Mesothelial cell of epicardium (in vitro differentiated cells): ENCODE results near the gene PTPRG. TPM values are rescaled to one million over a fixed set of nuclear protein-coding genes. Genes with fewer than 3 reads are reported as not detected.

Source experiments
- DNase-seq, 2 experiments: peaks; one replicate each; pipeline ENCODE4 v3.0.0; 2021; ENCODE audit warnings: low spot score in 2 of 2; ENCODE audit not compliant: unreplicated experiment in 2 of 2
- H3K27ac Mint-ChIP-seq: 2 replicates; pipeline ENCODE4 v1.8.0; 2021; ENCODE audit warnings: mixed read lengths
- H3K27me3 Mint-ChIP-seq: 2 replicates; pipeline ENCODE4 v1.8.0; 2021; ENCODE audit warnings: low read depth, mixed read lengths
- H3K36me3 Mint-ChIP-seq: 2 replicates; pipeline ENCODE4 v1.8.0; 2021; ENCODE audit warnings: mixed read lengths
- H3K4me1 Mint-ChIP-seq: 2 replicates; pipeline ENCODE4 v1.8.0; 2021; ENCODE audit warnings: mixed read lengths
- H3K4me3 Mint-ChIP-seq: 2 replicates; pipeline ENCODE4 v1.8.0; 2021; ENCODE audit warnings: mild to moderate bottlenecking, moderate library complexity, mixed read lengths
- H3K9me3 Mint-ChIP-seq: 2 replicates; pipeline ENCODE4 v1.8.0; 2021; ENCODE audit warnings: mixed read lengths
- total RNA-seq: library from RNA; stranded (reverse); gene quantifications from 3 replicates; pipeline ENCODE4 v1.2.1, GENCODE V29; 2021
- TF ChIP-seq, protein P1 (sequence below): fragments of 200-600 bp; sonication (generic); IDR thresholded peaks from one replicate; pipeline ENCODE4 v1.5.0; 2021; ENCODE audit warnings: antibody characterized with exemption; ENCODE audit not compliant: unreplicated experiment

Gene PTPRG
- total RNA-seq, 1 donor from 2014 or later = 40.4 TPM

DNA sequence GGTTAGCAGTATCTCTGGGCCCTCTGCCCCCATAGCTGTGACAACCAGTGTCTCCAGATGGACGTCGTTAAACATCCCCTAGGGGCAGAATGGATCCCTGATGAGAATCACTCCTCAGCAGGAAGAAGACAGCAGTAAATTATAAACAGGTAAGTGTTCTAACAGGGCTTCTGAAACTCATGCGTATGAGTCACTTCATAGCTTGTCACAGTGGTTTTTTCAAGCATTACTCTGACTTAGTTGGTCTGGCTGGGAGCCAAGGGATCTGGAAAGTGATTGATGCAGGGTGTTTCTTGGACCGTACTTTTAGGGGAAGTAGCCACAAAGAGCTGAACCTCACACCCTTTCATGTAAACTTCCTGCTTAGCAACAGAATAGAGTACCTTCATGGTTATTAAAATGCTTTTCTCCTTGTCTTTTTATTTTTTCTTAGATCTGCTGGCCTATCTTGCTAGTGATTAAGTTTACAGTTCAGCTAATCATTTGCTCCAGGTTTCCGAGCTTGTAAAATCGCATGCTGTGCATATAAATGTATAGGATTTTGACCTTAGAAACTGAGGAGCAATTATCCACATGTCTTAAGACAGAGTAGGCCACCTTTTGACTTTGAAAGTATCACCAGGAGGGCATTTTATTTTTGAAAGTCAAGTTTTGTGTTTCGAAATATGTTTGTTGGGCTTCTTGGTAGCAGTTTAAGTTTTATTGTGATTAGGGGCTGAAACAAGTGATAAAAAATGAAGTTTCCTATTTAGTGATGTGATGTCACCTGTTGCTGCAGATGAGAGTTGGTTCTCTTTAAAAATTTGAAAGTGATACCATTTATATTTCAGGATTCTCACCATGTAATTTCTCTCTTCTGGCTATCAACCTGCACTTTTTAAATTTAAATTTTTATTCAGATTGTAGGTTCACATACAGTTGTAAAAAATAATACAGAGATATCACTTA, 333.9 kb downstream of the PTPRG start:
- Mint-ChIP-seq H3K27ac (peak overlapping the region; percentile 87), H3K4me1 (peaks cover 36% of the 10 kb centered on the region), H3K4me3 (no peak overlapping the region), H3K9me3 (no peaks in the 10 kb centered on the region), H3K36me3 (no peaks in the 10 kb centered on the region), H3K27me3 (no peaks in the 10 kb centered on the region)
- peak; percentile 25 to 52 for DNase-seq
- TF ChIP-seq, protein P1, sequence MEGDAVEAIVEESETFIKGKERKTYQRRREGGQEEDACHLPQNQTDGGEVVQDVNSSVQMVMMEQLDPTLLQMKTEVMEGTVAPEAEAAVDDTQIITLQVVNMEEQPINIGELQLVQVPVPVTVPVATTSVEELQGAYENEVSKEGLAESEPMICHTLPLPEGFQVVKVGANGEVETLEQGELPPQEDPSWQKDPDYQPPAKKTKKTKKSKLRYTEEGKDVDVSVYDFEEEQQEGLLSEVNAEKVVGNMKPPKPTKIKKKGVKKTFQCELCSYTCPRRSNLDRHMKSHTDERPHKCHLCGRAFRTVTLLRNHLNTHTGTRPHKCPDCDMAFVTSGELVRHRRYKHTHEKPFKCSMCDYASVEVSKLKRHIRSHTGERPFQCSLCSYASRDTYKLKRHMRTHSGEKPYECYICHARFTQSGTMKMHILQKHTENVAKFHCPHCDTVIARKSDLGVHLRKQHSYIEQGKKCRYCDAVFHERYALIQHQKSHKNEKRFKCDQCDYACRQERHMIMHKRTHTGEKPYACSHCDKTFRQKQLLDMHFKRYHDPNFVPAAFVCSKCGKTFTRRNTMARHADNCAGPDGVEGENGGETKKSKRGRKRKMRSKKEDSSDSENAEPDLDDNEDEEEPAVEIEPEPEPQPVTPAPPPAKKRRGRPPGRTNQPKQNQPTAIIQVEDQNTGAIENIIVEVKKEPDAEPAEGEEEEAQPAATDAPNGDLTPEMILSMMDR = no peak

DNA sequence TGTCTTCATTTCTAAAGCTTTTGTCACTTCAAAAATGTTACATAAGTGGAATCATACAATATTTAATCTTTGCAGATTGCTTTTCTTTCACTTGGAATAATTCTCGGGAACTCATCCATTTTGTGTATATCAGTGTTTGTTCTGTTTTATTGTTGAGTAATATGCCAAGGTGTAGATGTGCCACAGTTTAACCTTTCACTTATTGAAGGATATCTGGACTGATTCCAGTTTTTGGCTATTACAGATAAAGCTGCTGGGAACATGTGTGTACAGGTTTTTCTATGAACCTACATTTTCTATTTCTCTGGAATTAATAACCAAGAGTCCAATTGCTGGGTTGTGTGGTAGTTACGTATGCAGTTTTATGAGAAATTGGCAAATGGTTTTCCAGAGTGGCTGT, 334.9 kb downstream of the PTPRG start:
- H3K4me3 Mint-ChIP-seq = no peak overlapping the region
- no peak for DNase-seq
- TF ChIP-seq, protein P1 = no peak
- H3K27ac Mint-ChIP-seq = no peak overlapping the region
- H3K36me3 Mint-ChIP-seq = no peaks in the 10 kb centered on the region
- peaks cover 32% of the 10 kb centered on the region for H3K4me1 Mint-ChIP-seq
- no peaks in the 10 kb centered on the region for H3K27me3 Mint-ChIP-seq
- H3K9me3 Mint-ChIP-seq = no peaks in the 10 kb centered on the region

DNA sequence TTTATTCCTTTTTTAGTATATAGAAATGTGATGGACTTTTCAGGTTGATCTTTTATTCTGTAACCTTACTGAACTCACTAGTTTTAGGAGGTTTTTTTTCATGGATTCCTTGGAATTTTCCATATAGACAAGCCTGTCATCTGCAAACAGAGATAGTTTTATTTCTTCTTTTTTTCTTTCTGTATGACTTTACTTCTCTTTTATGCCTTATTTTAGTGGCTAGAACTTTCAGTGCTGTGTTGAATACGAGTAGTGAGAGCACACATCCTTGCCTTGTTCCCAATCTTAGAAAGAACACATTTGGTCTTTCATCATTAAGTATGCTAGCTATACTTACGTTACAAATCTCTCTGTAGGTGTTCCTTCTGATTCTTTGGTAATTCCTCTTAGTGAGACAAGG, 336.5 kb downstream of the PTPRG start:
- Mint-ChIP-seq H3K27ac (no peak overlapping the region), H3K36me3 (no peaks in the 10 kb centered on the region), H3K4me3 (no peak overlapping the region), H3K9me3 (no peaks in the 10 kb centered on the region), H3K4me1 (peaks cover 28% of the 10 kb centered on the region), H3K27me3 (no peaks in the 10 kb centered on the region)
- TF ChIP-seq, protein P1 = no peak
- no peak for DNase-seq

DNA sequence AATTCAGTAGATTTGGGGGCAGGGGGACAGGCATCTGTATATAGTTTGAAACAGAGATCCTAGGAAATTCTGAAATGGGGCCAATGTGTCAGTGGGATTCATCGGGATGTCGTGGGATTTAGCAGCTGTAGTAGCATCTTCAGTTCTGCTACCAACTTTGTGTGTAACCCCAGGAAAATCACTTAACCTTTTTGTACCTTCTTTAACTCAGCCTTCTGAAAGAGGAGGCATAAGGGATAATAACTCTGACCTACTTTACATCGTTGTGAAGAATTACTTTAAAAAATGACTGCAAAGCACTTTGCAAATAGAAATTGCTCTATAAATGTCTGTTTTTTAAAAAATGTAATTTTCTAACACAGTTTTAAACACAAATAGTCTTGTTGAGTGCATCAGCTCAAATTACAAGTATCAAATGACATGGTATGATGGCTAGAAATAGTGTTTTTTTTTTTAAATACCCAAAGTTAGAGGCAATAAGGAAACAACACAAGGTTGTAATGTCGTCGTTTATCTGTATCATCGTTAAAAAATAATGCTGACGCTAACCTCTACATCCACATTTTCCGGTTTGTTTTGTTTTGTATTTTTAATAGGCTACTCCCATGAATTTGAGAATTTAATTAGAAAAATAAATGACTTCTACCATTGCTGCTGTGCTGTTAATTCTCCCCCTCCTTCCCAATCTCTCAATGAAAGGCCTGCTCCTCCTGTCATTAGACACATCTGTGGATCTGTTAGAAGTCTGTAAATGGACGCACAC, 338.5 kb downstream of the PTPRG start:
- Mint-ChIP-seq H3K27me3 (no peaks in the 10 kb centered on the region), H3K4me3 (no peak overlapping the region), H3K4me1 (peaks cover 25% of the 10 kb centered on the region), H3K9me3 (no peaks in the 10 kb centered on the region), H3K27ac (no peak overlapping the region), H3K36me3 (no peaks in the 10 kb centered on the region)
- DNase-seq = no peak
- TF ChIP-seq, protein P1 = no peak

DNA sequence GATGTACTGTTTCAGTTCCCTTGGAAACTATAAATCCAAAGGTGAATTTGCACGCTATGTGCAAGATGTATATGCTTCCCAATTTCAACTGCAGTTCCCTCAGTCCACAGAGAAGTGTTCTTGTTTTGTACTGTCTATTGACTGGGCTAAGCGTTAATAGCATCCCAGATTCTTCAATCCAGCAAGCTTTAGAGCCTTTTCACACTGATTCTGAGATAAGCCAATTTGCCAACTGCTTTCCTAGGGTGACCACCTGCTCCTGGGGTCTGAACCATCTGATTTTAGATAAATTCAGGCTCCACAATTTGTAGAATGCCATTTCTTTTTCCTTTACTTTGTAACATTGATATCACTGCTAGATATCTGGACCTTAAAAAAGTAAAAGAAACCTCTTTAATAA, 340.1 kb downstream of the PTPRG start:
- DNase-seq = no peak
- no peaks in the 10 kb centered on the region for H3K9me3 Mint-ChIP-seq
- TF ChIP-seq, protein P1 = no peak
- H3K27me3 Mint-ChIP-seq = no peaks in the 10 kb centered on the region
- H3K4me3 Mint-ChIP-seq = no peak overlapping the region
- peaks cover 20% of the 10 kb centered on the region for H3K4me1 Mint-ChIP-seq
- H3K36me3 Mint-ChIP-seq = no peaks in the 10 kb centered on the region
- H3K27ac Mint-ChIP-seq = no peak overlapping the region
